ENCODE measurements around the gene MIDN. TPM values are rescaled to one million over a fixed set of nuclear protein-coding genes. Genes with fewer than 3 reads are reported as not detected.
"Not testable (repeated sequence)": the region's sequence is repeated elsewhere in the genome, so short reads cannot be mapped to it uniquely, and the experiment has no call there.

Gene MIDN
- total RNA-seq, result 10 to 100 TPM; 38.2 to 42.4 TPM
- 30.3 TPM for polyA plus RNA-seq (ENCODE audit: insufficient read depth, low read depth, low replicate concordance)
- long read RNA-seq, donor 1, transcript MIDN-206 (7 exons, 3,243 nt), result major isoform, 9 of 17 reads
- long read RNA-seq, donor 1, partial matches to known transcripts, result 5 of 17 reads
- long read RNA-seq, donor 1, other reads (novel, unspliced or antisense), result 0 of 17 reads
- long read RNA-seq, donor 2, partial matches to known transcripts, result 19 of 26 reads
- long read RNA-seq, donor 2, other reads (novel, unspliced or antisense), result 0 of 26 reads

DNA sequence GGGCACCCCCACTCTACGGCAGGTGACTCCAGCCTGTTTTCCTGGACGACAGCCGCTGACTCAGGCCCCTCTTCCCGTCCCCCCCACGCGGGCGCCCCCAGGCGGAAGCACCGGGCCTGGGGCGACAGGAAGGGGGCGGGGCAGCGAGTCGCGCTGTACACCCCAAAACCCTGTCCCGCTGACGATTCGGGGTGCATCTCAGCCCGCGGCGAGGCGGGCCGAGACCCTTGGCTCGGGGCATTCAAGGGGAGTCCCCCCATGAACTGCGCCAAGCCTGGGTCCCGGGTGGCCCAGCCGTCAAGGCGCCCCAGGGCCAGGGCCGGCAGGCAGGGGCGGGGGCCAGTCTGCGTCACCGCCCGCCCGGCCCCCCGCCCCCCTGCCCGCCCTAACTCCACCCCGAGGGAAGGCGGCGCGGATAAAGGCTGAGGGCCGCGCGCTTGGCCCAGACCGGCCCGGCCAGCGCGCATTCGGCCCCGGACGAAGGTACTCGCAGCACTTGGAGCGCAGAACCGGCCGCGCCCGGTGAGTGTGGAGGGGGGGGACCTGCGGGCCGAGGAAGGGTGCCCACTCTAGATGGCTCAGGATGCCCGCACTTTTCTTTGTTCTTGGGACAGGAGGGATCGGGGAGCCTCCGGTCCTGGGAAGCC, at the start of gene MIDN:
MIDN (plus strand) TSS at position 445 of the 647 bp plus-strand sequence. CDS start 1,714 bp downstream, outside the sequence.
- 10% methylated on average over 12 of the region's 60 CpGs; no CpG with 5 or more reads in 1 of the 2 donors for WGBS, 2 donors
- DNase-seq, result peak; percentile 80
- intact Hi-C loops (cut with DNase I; ENCODE audit: low total_unique reads), result no loop called here
- Histone ChIP-seq H3K36me3 (ENCODE audit: low read depth, missing control alignments) (no peaks in the 10 kb centered on the region), H3K9me3 (no peaks in the 10 kb centered on the region), H3K4me1 (peaks cover 66% of the 10 kb centered on the region), H3K27me3 (no peaks in the 10 kb centered on the region), H3K4me3 (peak within 1 kb of the TSS; percentile 78 to 82), H3K27ac (peak within 1 kb of the TSS; percentile 97 to 99)
- TF ChIP-seq, protein P1, sequence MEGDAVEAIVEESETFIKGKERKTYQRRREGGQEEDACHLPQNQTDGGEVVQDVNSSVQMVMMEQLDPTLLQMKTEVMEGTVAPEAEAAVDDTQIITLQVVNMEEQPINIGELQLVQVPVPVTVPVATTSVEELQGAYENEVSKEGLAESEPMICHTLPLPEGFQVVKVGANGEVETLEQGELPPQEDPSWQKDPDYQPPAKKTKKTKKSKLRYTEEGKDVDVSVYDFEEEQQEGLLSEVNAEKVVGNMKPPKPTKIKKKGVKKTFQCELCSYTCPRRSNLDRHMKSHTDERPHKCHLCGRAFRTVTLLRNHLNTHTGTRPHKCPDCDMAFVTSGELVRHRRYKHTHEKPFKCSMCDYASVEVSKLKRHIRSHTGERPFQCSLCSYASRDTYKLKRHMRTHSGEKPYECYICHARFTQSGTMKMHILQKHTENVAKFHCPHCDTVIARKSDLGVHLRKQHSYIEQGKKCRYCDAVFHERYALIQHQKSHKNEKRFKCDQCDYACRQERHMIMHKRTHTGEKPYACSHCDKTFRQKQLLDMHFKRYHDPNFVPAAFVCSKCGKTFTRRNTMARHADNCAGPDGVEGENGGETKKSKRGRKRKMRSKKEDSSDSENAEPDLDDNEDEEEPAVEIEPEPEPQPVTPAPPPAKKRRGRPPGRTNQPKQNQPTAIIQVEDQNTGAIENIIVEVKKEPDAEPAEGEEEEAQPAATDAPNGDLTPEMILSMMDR (IDR thresholded peaks at IDR 0.05), result no peak
- no peak for TF ChIP-seq POLR2A (IDR thresholded peaks at IDR 0.05)

DNA sequence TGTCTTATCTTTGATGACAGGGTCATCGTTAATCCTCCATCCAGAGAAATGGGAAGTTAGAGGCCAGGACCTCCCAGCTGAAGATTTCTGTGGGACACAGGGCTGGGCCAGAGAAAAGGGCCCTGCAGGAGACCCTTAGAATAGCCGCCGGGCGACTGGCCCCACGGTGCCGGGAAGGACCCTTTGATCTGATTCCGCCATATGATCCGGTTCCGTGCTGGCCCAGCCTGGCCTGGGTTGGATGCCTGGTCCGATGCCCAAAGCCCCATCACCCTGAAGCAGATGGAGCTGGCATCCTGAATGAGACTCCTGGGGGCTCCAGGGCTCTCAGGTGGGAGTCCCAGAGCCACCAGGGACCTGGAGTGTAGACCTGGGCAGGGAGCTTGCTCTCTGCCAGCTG, 48.9 kb upstream of the MIDN start:
- H3K4me3 ChIP-seq, result no peak overlapping the region
- DNase-seq, result no peak
- intact Hi-C loops (cut with DNase I; ENCODE audit: low total_unique reads), result no loop called here
- TF ChIP-seq POLR2A (IDR thresholded peaks at IDR 0.05), result no peak
- TF ChIP-seq, protein P1 (IDR thresholded peaks at IDR 0.05), result no peak
- H3K36me3 ChIP-seq (ENCODE audit: low read depth, missing control alignments), result no peaks in the 10 kb centered on the region
- H3K27me3 ChIP-seq, result no peaks in the 10 kb centered on the region
- 86 to 90% methylated on average over 10 of the region's 10 CpGs for WGBS, 2 donors
- H3K27ac ChIP-seq, result no peak overlapping the region
- H3K4me1 ChIP-seq, result peaks cover 15% of the 10 kb centered on the region
- H3K9me3 ChIP-seq, result no peaks in the 10 kb centered on the region

DNA sequence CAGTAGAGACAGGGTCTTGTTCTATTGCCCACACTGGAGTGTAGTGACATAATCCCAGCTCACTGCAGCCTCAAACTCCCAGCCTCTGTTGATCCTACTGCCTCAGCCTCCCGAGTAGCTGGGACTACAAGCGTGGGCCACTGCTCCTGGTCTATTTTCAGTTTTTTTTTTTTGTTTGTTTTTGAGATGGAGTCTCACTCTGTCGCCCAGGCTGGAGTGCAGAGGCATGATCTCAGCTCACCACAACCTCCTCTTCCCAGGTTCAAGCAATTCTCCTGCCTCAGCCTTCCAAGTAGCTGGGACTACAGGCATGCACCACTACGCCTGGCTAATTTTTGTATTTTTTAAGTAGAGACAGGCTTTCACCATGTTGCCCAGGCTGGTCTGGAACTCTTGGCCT, 47.8 kb upstream of the MIDN start:
- H3K27me3 ChIP-seq; intact Hi-C loops (cut with DNase I; ENCODE audit: low total_unique reads); H3K36me3 ChIP-seq (ENCODE audit: low read depth, missing control alignments); DNase-seq; H3K4me3 ChIP-seq; H3K27ac ChIP-seq; H3K9me3 ChIP-seq: not testable (repeated sequence)
- 86 to 91% methylated on average over 3 to 4 of the region's 4 CpGs for WGBS, 2 donors
- peaks cover 22% of the 10 kb centered on the region for H3K4me1 ChIP-seq

DNA sequence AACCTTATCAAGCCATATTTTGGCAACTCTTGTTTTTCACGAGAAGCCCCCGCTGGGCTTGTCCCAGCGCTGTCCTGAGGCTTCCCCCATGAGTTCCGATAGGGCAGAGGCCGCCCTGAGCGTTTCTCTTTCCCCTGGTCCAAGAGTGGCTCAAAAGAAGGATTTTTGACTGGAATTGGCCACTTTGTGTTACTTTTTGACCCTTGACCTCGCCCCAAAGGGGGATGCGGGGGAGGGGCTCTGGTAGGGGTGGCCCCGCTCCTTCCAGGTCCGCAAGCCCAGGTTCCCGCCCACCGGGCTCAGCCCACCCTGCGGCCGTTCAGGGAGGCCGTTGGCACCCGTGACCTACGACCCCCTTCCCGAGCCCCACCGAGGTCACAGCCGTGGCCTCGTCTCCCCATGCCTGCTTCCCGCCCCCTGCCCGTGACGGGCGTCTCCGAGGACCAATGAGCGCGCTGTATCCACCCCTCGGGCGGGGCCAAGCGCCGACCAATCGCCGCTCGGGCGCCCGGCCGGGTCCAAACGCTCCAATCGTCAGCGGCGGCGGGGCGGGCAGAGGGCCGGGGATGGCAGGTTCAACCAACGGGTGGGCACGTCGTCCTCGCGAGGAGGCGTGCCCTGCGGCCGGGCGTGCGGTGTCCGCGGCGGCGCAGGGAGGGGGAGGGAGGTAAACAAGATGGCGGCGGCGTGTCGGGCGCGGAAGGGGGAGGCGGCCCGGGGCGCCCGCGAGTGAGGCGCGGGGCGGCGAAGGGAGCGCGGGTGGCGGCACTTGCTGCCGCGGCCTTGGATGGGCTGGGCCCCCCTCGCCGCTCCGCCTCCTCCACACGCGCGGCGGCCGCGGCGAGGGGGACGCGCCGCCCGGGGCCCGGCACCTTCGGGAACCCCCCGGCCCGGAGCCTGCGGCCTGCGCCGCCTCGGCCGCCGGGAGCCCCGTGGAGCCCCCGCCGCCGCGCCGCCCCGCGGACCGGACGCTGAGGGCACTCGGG, 43.0 kb upstream of the MIDN start, which contains the start of gene STK11:
STK11 (plus strand) TSS at position 665 of the 986 bp plus-strand sequence. CDS start 1,136 bp downstream, outside the sequence.
- peaks cover 42% of the 10 kb centered on the region for H3K4me1 ChIP-seq
- peak within 1 kb of the TSS; percentile 69 to 80 for H3K4me3 ChIP-seq
- no peaks in the 10 kb centered on the region for H3K9me3 ChIP-seq
- H3K27ac ChIP-seq, result peak within 1 kb of the TSS; percentile 83 to 93
- intact Hi-C loops (cut with DNase I; ENCODE audit: low total_unique reads), result no loop called here
- no peaks in the 10 kb centered on the region for H3K36me3 ChIP-seq (ENCODE audit: low read depth, missing control alignments)
- WGBS, 2 donors, result 4 to 8% methylated on average over 14 to 71 of the region's 114 CpGs
- peak; percentile 98 for DNase-seq
- TF ChIP-seq POLR2A (IDR thresholded peaks at IDR 0.05), result peak; percentile 72
- TF ChIP-seq, protein P1 (IDR thresholded peaks at IDR 0.05), result no peak
- H3K27me3 ChIP-seq, result no peaks in the 10 kb centered on the region
